Spinal cord (tissue), 10 donors: Measurements from ENCODE around the gene GNAL. TPM values are rescaled to one million over a fixed set of nuclear protein-coding genes. Genes with fewer than 3 reads are reported as not detected.

ENCODE experiments used
- DNase-seq, 6 donors: peaks; one replicate each; pipeline versions ENCODE4 v3.0.0 to v3.0.0-alpha.2; 2013 to 2015; ENCODE audit warnings: low spot score in 6 of 6, low read depth in 4 of 6
- H3K27ac ChIP-seq: one replicate; pipeline ENCODE4 v1.5.1; 2013; ENCODE audit warnings: low read depth, low read length, control low read depth
- H3K27me3 ChIP-seq: one replicate; pipeline ENCODE4 v1.6.1; 2013; ENCODE audit warnings: low read length; ENCODE audit not compliant: control insufficient read depth, insufficient read depth
- H3K36me3 ChIP-seq: one replicate; pipeline ENCODE4 v1.6.1; 2013; ENCODE audit warnings: low read length; ENCODE audit not compliant: control insufficient read depth, insufficient read depth
- H3K4me1 ChIP-seq: one replicate; pipeline ENCODE4 v1.6.1; 2013; ENCODE audit warnings: low read length; ENCODE audit not compliant: control insufficient read depth, insufficient read depth
- H3K4me3 ChIP-seq: one replicate; pipeline ENCODE4 v1.5.1; 2013; ENCODE audit warnings: low read depth, low read length, control low read depth
- H3K9me3 ChIP-seq: one replicate; pipeline ENCODE4 v1.6.1; 2013; ENCODE audit warnings: low read length; ENCODE audit not compliant: control insufficient read depth, insufficient read depth
- WGBS: methylation state at CpG from one replicate; pipeline ENCODE4 v1.1.5; 2013; ENCODE audit warnings: missing lambda C conversion rate; ENCODE audit not compliant: insufficient coverage; 5-methylcytosine and 5-hydroxymethylcytosine counted together
- polyA plus RNA-seq, 2 donors: library from polyadenylated mRNA; unstranded; fragments of 120-200 nt; gene quantifications; one replicate each; pipeline ENCODE4 v1.2.1, GENCODE V29; 2013; ENCODE audit not compliant: insufficient read length in 2 of 2
- total RNA-seq, 2 donors: library from RNA; depleted of rRNA in 1 of 2; stranded (reverse); fragments of 120-200 nt in 1 of 2; fragments of >200 nt in 1 of 2; gene quantifications; one replicate each; pipeline versions ENCODE4 v1.2.3 to v1.2.4, GENCODE V29; 2013 to 2014
- donor health status: healthy.

Gene GNAL
- total and polyA plus RNA-seq, 4 donors: 30.2 to 81.0 (median 70.7) TPM

DNA sequence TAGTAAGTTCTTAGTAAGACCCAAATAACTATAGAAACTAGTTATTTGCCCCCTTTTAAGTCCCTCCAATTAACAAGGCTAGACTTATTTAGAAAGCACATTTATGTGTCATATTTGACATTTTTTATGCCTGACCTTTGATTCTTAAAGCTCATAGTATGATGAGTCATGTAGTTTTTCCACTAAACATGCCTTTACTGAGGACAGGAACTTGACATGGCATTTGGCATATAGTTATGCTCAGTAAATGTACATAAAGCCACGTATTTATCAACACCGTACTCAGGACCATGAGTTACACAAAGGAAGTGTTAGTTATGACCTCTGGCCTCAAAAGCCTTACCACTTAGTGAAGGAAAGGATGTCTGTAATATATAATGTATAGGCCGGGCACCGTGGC is 78.9 kb downstream of the GNAL start:
- no peak overlapping the region for H3K27ac ChIP-seq
- no peaks in the 10 kb centered on the region for H3K9me3 ChIP-seq
- no peaks in the 10 kb centered on the region for H3K36me3 ChIP-seq
- DNase-seq: no peak
- WGBS: 80% methylated on average over 1 of the region's 4 CpGs
- no peak overlapping the region for H3K4me3 ChIP-seq
- no peaks in the 10 kb centered on the region for H3K27me3 ChIP-seq
- H3K4me1 ChIP-seq: no peaks in the 10 kb centered on the region

DNA sequence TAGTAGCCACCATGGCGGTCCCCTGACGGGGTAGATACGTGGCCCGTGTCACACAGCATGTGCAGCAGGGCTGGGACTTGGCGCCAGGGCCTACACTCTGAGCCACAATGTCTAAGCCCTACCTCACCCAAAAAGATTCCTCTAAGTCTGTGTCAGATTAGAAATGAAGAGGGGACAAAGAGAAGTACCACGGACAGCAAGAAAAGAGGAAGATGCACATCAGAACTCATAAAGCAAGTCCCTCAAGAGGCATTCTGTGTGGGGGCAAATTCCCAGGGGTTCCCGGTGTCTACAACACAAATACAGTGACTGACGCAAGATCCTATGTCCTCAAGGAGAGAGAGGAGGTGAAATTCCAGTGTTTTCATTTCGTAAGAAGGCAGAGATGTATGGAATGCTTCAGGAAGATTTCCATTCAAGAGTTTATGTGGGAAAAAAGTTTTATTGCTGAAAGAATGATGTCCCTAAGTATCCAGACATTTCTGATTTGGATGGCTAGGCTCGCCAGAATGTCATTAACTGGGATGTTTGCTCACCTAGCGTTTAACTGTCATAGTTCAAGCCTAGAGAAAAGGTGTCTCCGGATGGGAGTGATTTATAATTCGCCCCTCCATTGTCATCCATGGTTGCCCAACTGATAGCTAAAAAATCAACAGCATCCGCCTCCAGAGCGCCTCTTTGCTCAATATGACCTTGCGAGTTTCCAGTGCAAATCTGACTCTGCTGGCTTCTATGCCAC is 86.5 kb downstream of the GNAL start:
- Histone ChIP-seq H3K9me3 (no peaks in the 10 kb centered on the region), H3K27me3 (no peaks in the 10 kb centered on the region), H3K4me3 (no peak overlapping the region), H3K4me1 (no peaks in the 10 kb centered on the region), H3K27ac (no peak overlapping the region), H3K36me3 (peaks cover 3% of the 10 kb centered on the region)
- WGBS: 90% methylated on average over 8 of the region's 16 CpGs
- no peak for DNase-seq

DNA sequence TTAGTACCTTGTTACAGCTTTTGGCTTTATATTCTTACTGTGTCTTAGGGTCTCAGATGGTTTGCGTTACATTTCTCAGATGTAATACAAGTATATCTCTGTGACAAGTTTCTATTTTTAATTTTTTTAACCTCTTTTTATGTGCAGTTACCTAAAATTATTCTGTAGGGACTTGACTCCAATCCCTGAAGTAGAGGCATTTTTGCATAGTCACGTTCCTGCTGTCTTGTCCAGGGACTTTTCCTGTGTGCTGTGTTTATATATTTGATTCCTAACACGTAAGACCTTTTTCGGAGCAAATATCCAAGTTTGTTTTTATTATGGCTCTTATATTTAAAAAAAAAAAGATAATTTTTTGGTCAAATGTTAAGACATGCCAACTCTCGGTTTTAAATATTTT is 91.0 kb downstream of the GNAL start:
- H3K27ac ChIP-seq: no peak overlapping the region
- DNase-seq: peak in 1 of 6 donors; percentile 18
- no peak overlapping the region for H3K4me3 ChIP-seq
- peaks cover under 1% of the 10 kb centered on the region for H3K36me3 ChIP-seq
- no CpG with 5 or more reads among the region's 5 CpGs for WGBS
- H3K9me3 ChIP-seq: no peaks in the 10 kb centered on the region
- no peaks in the 10 kb centered on the region for H3K27me3 ChIP-seq
- H3K4me1 ChIP-seq: no peaks in the 10 kb centered on the region

DNA sequence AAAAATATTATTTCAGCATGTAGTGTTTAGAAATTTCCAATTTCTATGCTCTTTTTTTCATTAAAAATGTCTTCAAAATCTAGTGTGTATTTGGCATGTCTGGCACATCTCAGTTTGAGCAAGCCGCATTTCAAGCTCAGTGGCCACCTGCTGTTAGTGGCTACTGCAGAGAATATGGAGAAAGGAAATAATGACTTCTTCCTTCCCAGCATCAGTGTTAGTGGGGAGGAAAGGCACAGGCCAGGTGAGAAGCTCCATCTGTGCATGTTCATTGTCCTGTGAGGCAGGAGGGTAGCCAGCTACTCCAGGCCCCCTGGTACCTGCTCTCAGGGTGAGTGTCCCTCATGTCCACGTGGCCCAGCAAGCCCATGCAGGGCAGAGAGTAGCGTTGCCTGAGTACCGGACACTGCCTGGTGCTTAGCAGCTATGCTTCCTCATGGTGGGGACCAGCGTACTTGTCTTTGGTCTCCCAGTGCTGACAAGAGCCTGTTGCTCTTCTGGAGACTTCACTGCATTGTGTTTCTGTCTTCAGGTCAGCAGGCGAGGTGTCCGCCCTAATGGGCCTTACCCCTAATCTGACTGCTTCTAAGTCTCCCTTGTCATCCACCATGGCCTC is 94.8 kb downstream of the GNAL start:
- Histone ChIP-seq H3K36me3 (no peaks in the 10 kb centered on the region), H3K27ac (no peak overlapping the region), H3K4me3 (no peak overlapping the region), H3K9me3 (no peaks in the 10 kb centered on the region), H3K27me3 (no peaks in the 10 kb centered on the region), H3K4me1 (peaks cover 6% of the 10 kb centered on the region)
- DNase-seq: no peak
- 87% methylated on average over 5 of the region's 7 CpGs for WGBS

DNA sequence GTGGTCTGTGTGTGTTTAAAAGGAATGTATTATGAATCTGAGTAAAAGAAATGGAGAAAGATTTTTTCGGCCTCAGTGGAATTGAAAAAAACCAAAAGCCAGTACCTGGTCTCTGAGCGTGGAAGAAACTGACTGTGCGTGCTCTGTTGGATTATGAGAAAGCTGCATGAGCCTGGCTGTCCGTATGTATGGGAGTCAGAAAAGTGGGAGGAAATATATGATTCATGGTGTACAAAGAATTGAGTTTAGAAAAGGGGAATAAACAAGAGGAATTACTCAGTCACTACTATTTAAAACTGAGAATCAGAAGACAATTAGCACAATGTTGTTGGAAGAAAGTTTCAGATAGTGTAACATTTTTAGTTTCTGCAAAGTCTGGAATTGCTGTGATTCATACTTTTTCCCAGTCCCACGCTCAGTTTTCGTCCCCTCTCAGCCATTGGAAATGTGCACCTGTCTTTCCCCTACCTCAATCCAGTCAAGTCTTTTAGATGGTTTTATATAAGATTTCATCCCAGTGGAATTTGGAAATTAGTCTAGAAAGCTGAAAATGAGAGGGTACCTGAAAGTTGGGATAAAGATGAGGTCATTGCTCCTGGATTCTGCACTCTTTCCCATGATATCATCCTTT is 95.7 kb downstream of the GNAL start:
- Histone ChIP-seq H3K27ac (no peak overlapping the region), H3K4me1 (peaks cover 6% of the 10 kb centered on the region), H3K36me3 (no peaks in the 10 kb centered on the region), H3K27me3 (no peaks in the 10 kb centered on the region), H3K4me3 (no peak overlapping the region), H3K9me3 (no peaks in the 10 kb centered on the region)
- WGBS: 91% methylated on average over 4 of the region's 6 CpGs
- DNase-seq: no peak

DNA sequence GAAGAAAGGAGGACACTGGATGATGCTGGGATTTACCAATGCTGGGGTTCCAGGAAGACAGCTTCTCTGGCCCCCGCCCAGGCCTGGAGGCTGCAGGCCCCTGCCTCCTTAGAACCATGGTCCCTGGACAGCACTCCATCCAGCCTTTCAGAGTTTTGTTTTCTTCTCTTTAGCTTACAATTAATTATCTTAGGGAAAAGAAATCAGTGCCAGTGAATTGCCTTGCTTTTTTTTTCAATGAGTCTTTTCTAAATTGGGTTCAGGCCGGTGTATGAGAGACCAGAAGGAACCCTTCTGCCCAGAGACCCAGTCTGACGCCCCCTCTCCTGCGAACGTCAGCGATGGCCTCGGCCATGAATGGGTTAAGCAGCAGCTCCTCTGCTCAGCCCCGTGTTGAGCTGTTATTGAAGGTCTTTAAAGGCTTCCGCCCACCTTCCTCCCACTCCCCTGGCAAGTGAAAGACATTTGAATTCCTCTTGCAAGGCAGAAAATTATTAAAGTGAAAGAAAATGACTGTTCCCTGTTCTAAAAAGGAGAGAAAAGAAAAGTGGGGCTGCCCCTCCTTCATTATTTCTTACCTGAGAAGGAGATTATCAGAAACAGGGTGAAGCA is 96.5 kb downstream of the GNAL start:
- H3K4me3 ChIP-seq: no peak overlapping the region
- H3K4me1 ChIP-seq: peaks cover 6% of the 10 kb centered on the region
- peak in 2 of 6 donors; percentile 16 to 32 for DNase-seq
- H3K9me3 ChIP-seq: no peaks in the 10 kb centered on the region
- H3K36me3 ChIP-seq: no peaks in the 10 kb centered on the region
- no peaks in the 10 kb centered on the region for H3K27me3 ChIP-seq
- 18% methylated on average over 7 of the region's 9 CpGs for WGBS
- no peak overlapping the region for H3K27ac ChIP-seq

DNA sequence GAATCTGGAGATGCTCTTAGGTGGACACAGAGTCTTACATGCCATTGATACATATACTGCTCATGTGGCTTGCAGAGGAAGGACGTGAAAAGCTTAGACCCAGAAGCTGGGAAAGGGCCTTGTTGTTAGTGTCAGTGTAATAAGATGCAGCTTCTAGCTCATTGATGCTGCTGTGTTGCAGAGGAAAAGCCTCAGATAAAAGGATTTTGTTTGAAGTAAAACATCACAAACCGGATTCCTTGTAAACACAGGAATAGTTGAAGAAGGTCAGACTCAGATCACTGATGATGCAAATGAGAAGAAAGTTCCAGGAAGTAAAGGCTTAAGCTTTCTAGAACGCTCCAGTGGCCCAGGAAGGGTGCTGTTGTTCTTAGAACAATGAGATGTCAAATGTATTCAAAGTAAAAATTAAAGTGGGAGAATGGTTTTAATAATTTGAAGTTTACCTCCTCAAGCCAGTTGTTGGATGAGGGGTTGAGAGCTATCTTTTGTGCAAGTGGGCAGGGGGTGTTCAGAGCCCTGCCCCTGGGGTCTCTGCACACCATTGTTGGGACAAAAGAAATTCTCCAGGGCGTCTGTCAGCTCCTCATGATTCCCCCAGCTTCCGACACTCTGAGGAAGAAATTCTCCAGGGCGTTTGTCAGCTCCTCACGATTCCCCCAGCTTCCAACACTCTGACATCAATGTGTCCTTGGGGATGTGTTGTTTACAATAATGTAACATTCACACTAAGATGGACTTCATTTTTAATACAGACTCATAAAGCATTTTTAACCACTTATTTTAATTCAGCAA is 100.8 kb downstream of the GNAL start:
- no peaks in the 10 kb centered on the region for H3K27me3 ChIP-seq
- peaks cover 6% of the 10 kb centered on the region for H3K4me1 ChIP-seq
- 35% methylated on average over 3 of the region's 7 CpGs for WGBS
- no peak overlapping the region for H3K27ac ChIP-seq
- H3K36me3 ChIP-seq: no peaks in the 10 kb centered on the region
- no peaks in the 10 kb centered on the region for H3K9me3 ChIP-seq
- DNase-seq: no peak
- no peak overlapping the region for H3K4me3 ChIP-seq

DNA sequence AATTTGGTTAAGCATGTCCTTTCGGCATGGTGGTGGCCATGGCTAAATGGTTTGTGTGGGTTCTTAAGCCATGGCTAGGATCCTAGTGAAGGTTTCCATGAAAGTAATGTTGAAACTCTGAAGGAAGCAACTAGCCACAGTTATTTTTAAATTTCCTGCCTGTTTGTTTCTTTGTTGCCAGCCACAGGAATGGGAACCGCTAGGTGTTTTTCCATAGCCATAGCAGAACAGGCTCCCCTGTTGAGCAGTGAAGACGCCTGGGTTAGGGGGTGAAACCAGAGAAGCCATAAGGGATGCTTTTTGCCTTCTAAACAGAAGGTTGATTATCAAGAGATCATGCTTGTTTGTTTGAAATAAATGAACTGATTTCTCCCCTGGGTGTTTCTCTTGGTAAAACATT is 102.1 kb downstream of the GNAL start:
- Histone ChIP-seq H3K36me3 (no peaks in the 10 kb centered on the region), H3K27me3 (no peaks in the 10 kb centered on the region), H3K4me3 (no peak overlapping the region), H3K27ac (no peak overlapping the region), H3K9me3 (no peaks in the 10 kb centered on the region), H3K4me1 (no peaks in the 10 kb centered on the region)
- DNase-seq: peak in 1 of 6 donors; percentile 19
- WGBS: 66% methylated on average over 2 of the region's 3 CpGs

DNA sequence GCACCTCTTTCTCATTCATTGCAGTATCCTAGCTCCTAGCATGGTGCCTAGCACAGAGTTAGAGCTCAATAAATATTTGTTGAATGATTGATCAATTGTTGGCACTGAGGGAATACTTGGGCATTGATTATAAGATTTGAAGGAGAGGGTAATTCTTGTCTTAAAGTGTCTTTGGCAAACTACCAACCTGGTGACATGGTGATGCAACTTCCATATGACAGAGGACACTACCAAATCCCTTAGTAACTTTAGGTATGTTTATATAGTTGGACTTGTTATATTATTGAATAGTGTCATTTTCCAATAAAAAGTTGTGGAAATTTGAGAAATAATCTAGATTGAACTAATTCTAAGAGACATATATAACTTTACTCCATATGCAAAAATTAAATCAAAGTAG is 103.6 kb downstream of the GNAL start:
- Histone ChIP-seq H3K27me3 (no peaks in the 10 kb centered on the region), H3K4me3 (no peak overlapping the region), H3K9me3 (no peaks in the 10 kb centered on the region), H3K4me1 (no peaks in the 10 kb centered on the region), H3K27ac (no peak overlapping the region), H3K36me3 (no peaks in the 10 kb centered on the region)
- DNase-seq: no peak
